Activated CD8-positive, alpha-beta memory T cell treated with anti-CD3 and anti-CD28 coated beads for 36 hours (primary cell): Measurements from ENCODE around the gene NDUFAF7. TPM values are rescaled to one million over a fixed set of nuclear protein-coding genes. Genes with fewer than 3 reads are reported as not detected.
"Not testable (repeated sequence)": the region's sequence is repeated elsewhere in the genome, so short reads cannot be mapped to it uniquely, and the experiment has no call there.

Experiments
- CTCF ChIA-PET: fragments of 350-600 bp; sonication (Branson Sonifier 250); formaldehyde crosslinking; loops from one replicate; lab custom pipeline; 2021; ENCODE audit warnings: antibody characterized with exemption; lab: Charles Lee
- POLR2A ChIA-PET: fragments of 350-600 bp; sonication (Branson Sonifier 250); formaldehyde crosslinking; loops from one replicate; lab custom pipeline; 2021; ENCODE audit warnings: antibody characterized with exemption; lab: Charles Lee
- total RNA-seq, 2 experiments: library from RNA; stranded (reverse); gene quantifications; one replicate each; pipeline ENCODE4 v1.2.3, GENCODE V29; 2021

Gene NDUFAF7
- total RNA-seq, 2 experiments from 2014 or later: 20.7 to 20.8 TPM

- ChIA-PET POLR2A (no interaction called here), CTCF (no interaction called here)
Observed at GRCh38 chr2:37263839-37264238, 32.4 kb downstream of the NDUFAF7 start.

GRCh38 chr2:37267685-37268084, 36.2 kb downstream of the NDUFAF7 start:
- ChIA-PET POLR2A (no interaction called here), CTCF (no interaction called here)

DNA sequence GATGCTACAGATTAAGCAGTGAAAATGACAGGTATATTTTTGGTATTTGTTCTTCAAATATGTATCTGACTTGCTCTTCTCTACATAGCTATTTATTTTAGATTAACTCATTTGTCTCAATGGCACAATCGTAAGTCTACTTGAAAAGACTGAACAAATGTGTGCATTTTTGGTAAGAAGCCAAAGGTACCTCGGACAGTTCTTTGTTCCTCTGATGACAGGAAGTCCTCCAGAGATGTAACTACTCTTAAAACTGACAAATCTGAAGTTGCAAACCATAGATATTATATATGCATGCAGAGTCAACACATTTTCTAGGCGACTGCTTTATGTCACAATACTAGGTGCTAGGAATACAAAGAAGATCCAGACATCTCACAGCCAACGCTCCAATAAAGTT, 36.7 kb downstream of the NDUFAF7 start:
- CTCF ChIA-PET: no interaction called here
- POLR2A ChIA-PET: no interaction called here

DNA sequence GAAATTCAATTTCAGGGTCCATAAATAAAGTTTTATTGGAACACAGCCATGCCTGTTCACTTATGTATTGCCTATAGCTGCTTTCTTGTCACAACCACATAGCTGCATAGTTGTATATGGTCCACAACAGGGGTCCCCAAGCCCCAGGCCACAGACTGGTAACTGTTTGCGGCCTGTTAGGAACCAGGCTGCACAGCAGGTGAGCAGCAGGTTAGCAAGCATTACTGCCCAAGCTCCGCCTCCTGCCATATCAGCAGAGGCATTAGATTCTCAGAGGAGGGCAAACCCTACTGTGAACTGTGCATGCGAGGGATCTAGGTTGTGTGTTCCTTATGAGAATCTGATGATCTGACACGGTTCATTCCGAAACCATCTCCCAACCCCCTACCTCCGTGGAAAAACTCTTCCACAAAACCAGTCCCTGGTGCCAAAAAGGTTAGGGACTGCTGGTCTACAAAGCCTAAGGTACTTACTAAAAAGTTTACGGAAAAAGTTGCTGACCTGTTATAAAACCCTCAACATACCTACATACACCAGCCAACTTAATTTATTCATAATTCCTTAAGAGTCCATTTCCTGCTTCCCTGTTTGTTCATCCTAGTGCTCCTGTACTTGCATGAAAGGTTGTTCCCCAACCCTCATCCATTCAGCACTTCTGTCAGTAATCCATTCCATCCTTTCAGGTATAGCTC, 40.1 kb downstream of the NDUFAF7 start:
- POLR2A ChIA-PET: no interaction called here
- CTCF ChIA-PET: no interaction called here

GRCh38 chr2:37274359-37274965, 43.0 kb downstream of the NDUFAF7 start:
- ChIA-PET CTCF (no interaction called here), POLR2A (no interaction called here)

DNA sequence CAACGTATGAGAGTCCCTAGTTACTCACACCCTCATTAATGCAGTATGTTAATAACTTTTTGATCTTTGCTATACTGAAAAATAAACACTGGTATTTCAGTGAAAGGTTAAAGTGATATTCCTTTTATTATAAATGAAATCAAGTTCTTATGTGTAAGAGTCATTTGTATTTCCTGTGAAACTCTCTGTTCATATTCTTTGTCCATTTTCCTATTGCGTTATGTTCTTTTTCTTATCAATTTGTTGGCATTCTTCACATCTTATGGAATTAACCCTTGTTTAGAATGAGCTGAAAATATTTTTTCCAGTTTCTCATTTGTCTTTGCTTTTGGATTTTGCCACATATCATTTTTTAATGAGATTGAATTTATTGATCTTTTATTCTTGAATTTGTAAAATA, 44.8 kb downstream of the NDUFAF7 start:
- CTCF ChIA-PET: no interaction called here
- POLR2A ChIA-PET: no interaction called here

DNA sequence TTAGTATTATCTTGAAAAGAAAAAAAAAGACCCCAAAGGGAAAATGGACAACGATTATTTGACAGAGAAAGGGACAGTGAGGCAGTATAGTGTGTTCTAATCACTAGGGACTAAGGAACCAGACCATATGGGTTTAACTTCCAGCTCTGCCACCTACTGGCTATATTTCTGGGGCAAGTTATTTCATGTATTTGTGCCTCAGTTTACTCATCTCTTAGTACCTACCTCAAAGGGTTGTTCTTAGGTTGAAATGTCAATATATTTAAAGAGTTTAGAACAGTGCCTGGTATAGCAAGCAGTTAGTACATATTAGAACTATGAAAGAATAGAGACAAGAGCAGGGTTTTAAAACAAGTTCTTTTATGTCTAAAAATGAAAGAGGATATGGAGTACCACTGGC, 50.5 kb downstream of the NDUFAF7 start:
- ChIA-PET POLR2A (no interaction called here), CTCF (no interaction called here)

- ChIA-PET POLR2A (no interaction called here), CTCF (no interaction called here)
Observed at GRCh38 chr2:37282746-37283145, 51.3 kb downstream of the NDUFAF7 start.

DNA sequence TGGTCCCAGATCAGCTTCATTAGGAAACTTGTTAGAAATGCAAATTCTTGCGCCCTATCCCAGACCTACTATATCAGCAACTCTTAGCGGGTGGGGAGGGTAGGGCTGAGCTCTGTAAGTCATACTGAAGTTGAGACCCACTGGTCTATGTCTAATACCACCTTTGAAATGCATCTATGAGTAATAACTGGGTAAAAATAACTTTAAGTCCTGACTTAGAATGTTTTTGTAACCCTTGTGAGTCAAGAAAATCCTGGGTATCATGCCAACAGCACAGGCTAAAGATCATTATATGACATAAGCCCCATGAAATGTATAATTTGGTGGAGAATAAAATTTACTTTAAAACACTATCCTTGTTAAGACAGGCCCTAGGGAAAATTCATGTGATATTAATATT, 51.7 kb downstream of the NDUFAF7 start:
- CTCF ChIA-PET: no interaction called here
- POLR2A ChIA-PET: no interaction called here

GRCh38 chr2:37284381-37284780, 52.9 kb downstream of the NDUFAF7 start:
- POLR2A ChIA-PET: no interaction called here
- CTCF ChIA-PET: interaction anchor here (0.7 kb wide), 2 partner anchors 45 to 226 kb away, joined by 3 read pairs; no protein-coding TSS in a partner anchor

DNA sequence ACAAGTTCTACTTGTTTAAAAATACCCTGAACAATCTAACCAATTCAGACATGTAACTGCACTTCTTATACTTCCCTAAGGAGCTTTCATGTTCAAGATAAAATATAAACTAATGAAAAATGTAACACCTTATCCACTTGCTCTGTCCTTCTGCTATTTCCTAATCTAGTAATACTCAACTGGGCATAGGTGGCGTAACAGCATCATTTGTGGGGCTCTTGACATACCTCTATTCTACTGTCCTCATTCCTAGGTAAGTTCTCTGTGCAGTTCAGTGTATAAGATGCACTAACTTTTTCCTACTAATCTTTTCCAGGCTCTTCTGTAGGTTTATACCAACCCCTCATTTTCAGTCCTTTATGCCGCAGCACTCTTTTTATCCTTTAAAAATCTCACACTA, 56.5 kb downstream of the NDUFAF7 start:
- CTCF ChIA-PET: no interaction called here
- POLR2A ChIA-PET: no interaction called here

DNA sequence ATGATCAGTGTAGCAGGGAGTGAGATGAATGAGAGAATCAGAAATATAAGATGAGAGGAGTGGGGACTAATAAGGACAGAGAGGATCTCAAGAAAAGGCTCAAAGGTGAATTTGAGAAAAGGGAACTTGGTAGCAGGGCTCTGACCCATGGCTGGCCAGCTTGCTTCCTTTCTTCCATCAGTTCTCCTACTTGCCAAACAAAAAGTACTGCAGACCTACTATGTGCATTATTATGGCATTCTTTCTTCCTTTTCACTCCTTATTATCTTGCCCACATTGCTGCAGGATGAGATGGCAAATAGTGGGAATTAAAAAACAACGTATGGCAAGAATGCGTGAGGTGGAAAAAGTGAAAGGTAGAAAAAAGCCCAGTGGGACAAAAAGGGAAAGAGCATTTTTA, 60.2 kb downstream of the NDUFAF7 start:
- ChIA-PET POLR2A (no interaction called here), CTCF (no interaction called here)

- CTCF ChIA-PET, POLR2A ChIA-PET: not testable (repeated sequence)
Observed at GRCh38 chr2:37294858-37295257, 63.4 kb downstream of the NDUFAF7 start.

DNA sequence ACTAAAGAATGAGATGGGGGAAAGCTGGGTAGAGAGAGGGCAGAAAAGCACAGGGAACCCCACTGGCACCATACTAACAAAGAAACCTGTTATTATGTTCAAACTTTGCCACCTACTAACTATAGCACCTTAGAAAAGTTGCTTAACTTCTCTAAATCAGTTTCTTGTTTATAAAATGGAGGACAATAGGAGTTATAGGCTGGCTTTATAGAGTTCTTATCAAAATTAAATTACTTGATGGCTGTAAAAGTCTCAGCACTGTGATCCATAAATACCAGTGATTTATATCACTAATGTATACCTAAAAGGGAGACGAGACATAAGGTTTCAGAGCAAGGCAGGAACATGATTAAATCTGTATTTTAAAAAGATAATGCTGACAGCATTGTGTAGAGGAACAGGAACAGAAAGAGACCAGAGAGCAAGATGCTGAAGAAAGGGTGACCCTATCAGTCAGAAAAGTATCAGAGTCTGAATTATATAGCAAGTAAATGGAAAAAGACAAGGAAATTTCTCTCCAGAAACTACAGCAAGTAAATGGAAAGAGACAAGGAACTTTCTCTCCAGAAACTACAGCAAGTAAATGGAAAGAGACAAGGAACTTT, 64.1 kb downstream of the NDUFAF7 start:
- CTCF ChIA-PET: no interaction called here
- POLR2A ChIA-PET: no interaction called here

DNA sequence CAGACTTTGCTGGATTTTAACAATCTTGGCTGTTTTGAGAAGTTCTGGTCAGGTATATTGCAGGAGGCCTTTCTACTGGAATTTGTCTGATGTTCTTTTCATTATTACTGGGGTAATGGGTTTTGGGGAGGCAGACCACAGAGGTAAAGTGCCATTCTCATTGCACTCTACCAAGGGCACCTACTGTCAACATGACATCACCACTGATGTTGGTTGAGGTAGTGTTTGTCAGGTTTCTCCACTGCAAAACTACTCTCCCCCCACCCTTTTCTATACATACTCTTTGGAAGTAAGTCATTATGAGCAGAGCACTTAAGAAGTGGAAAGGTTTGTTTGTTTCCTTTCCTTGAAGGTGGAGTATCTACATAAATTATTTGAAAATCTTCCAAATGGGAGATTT, 66.2 kb downstream of the NDUFAF7 start:
- ChIA-PET CTCF (no interaction called here), POLR2A (no interaction called here)

Other genes starting within 250 kb of the NDUFAF7 start
- 10 to 100 TPM; 17.5 to 18.2 TPM for gene HEATR5B, start 147.3 kb upstream of the NDUFAF7 start, total RNA-seq
- 10 to 100 TPM; 16.3 to 17.4 TPM for gene GPATCH11, start 147.1 kb upstream of the NDUFAF7 start, total RNA-seq
- 10 to 100 TPM; 37.4 to 38.4 TPM for gene EIF2AK2, start 74.7 kb upstream of the NDUFAF7 start, total RNA-seq
- gene SULT6B1, start 43.0 kb upstream of the NDUFAF7 start, total RNA-seq: not detected
- gene CEBPZOS, start 35.2 kb upstream of the NDUFAF7 start, total RNA-seq: 10 to 100 TPM; 38.0 to 42.7 TPM
- gene CEBPZ, start 62 bp upstream of the NDUFAF7 start, total RNA-seq: 100 to 1,000 TPM; 103 to 105 TPM
- 10 to 100 TPM; 61.0 to 67.1 TPM for gene PRKD3, start 93.2 kb downstream of the NDUFAF7 start, total RNA-seq
- 1 to 10 TPM; 5.5 to 6.6 TPM for gene QPCT, start 113.0 kb downstream of the NDUFAF7 start, total RNA-seq